Stimulated activated naive CD4-positive, alpha-beta T cell treated with Interleukin-2 at 50 U/mL for 16 hours (primary cell): ENCODE results near the gene LBHD2.
"Not testable (repeated sequence)": the region's sequence is repeated elsewhere in the genome, so short reads cannot be mapped to it uniquely, and the experiment has no call there.

ENCODE experiments used
- DNase-seq: peaks from one replicate; lab custom pipeline; 2025; lab: John Stamatoyannopoulos, UW

Gene LBHD2

GRCh38 chr14:103119527-103119926 lies 35.5 kb downstream of the LBHD2 start:
- not testable (repeated sequence) for DNase-seq

DNA sequence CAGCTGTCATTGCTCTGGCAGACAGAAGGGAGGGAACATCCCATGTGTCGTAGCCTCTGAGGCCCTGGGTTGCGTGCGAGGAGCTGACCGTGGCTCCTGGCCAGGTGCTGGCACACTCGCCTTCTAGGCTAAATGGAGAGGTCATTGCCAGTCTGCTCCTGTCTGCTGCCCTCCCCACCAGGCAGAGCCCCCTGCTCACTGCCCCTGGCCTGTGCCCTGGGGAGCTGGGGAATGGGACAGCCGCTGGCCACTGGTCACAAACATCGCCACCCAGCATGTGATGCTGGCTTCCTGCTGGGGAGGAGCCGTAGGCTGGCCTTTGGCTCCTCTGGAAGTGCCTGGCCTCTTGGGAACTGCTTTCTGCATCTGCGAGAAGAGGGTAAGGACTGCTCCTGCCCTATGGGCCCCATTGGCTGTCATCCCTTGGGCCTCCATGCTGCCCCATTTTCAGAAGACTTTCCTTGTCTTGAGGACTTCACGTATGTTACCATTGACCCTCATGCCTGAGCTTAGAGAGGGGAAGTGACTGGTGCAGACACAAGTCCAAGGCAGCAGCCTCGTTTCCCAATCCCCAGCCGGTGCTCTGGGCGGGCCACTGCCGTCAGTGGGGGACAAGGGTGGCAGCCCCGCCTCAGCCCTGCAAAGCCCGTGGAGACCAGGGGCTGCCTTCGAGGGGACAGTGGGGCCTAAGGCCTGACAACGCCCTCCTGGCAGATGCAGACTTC lies 37.3 kb downstream of the LBHD2 start:
- no peak for DNase-seq

DNA sequence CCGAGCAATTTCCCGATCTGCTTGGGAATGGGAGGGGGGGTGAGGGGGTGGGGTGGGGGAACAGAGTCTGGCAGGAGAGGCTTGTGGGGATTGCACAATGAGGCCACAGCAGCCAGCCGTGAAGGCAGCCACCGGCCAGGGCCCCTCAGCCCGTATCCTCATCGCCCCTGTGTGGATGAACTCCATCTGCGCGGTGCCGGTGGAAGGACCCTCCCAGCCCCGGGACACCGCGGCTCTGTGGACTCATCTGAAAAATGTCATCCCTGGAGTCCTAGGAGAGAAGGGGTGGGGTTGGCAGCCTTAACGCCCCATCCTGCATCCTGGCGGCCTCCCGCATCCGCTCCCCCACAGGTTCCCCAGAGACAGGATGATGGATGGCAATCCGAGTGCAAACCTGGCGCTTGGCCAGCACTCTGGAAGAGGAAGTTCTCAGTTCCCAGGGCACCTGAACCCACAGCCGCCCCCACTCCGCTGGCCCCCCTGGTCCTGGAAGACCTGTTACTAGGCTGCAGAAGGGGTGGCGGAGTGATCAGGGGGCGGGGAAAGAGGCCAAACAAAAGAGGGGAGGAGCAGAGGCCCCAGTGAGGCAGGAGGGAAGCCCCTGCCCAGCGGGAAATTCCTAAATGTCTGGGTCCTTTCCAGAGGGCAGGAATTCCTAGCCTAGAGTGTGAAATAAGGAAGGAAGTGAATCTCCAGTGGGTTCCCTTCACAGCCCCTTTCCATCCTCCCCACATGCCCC lies 38.0 kb downstream of the LBHD2 start:
- DNase-seq = no peak

- no peak for DNase-seq
These were observed 38.6 kb downstream of the LBHD2 start for GRCh38 chr14:103122585-103122946.

DNA sequence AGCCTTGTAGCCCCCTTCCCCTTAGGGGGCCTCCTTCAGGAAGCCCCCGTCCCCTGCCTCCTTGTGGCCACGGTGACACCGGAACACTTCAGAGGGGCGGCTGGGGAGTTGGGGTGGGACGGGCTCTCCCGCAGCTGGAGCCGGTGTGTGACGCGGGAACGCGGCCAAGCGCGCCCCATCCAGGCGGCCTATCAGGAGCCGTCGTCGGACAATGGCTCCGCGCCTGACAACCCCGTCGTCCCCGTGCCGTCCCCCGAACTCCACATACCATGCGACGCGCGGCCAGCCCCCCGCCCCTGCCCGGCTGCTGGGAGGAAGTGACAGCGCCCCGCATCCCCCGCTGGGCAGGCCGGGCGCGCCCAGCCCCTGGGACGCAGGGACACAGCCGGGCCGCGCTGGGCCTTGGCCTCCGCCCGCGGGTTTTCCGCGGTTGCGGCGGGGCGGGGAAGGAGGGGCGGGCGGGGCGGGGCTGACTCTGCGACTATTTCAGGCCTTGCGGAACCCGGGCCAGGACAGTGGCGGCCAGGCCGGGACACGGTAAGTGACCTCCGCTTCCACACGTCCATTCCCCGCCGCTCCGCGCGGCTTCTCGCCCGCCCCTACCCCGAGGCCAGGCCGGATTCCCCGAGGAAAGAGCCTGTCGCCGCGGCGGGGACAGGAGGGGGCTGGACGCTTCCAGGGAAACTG lies 39.1 kb downstream of the LBHD2 start, which contains the start of gene TNFAIP2:
TNFAIP2 (plus strand) TSS at position 515 of the 687 bp plus-strand sequence. CDS start 2,997 bp downstream, outside the sequence.
- no peak for DNase-seq

DNA sequence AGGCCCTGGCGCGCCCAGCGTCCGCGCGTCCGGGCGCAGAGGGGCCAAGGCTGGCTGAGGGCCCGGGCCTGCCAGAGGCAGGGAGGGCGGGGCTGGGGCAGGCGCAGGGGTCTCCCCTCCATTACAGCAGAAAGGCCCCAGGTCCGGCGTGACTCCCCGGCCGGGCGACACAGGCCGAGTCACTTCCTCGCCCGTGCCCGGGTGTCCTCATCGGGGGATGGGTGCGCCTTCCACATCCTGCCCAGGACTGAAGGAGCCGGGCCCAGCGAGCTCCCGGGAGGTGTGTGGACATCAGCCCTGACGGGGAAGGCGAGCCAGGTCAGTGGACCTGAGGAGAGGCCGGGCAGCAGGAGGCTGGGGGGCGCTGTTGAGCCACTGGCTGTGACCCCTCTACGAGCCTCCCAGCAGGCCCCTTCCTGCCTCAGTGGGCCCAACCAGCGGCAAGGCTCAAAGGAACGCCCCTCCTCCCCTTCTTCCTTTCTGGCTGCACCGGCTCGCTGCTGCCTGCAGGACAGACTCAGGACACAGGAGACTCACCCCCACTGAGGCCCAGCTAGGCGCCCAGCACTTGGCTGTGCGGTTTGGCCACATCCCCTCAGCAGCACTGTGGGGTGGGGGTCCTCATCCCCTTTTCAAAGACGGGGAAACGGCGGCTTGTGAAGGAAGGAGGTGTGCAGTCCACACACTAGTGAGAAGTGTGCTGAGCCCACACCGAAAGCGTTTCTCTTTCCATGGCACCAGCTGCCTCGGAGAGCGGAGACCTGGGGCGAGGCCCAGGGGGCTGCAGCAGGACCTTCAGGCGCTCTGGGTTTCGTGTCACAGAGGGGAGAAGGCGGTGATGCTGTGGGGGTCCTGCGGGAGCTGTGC lies 39.9 kb downstream of the LBHD2 start:
- no peak for DNase-seq

- DNase-seq = no peak
These were observed 40.5 kb downstream of the LBHD2 start for GRCh38 chr14:103124501-103125001.

GRCh38 chr14:103125098-103126070 lies 41.4 kb downstream of the LBHD2 start:
- no peak for DNase-seq

GRCh38 chr14:103126088-103126872 lies 42.3 kb downstream of the LBHD2 start:
- DNase-seq = no peak

- no peak for DNase-seq
These were observed 42.9 kb downstream of the LBHD2 start for GRCh38 chr14:103126873-103127304.

- DNase-seq = no peak
These were observed 43.3 kb downstream of the LBHD2 start for GRCh38 chr14:103127356-103127755.

- DNase-seq = no peak
These were observed 44.0 kb downstream of the LBHD2 start for GRCh38 chr14:103127861-103128598.

- no peak for DNase-seq
These were observed 44.8 kb downstream of the LBHD2 start for GRCh38 chr14:103128631-103129300.

- DNase-seq = no peak
These were observed 45.4 kb downstream of the LBHD2 start for GRCh38 chr14:103129301-103130016.

- DNase-seq = no peak
These were observed 46.2 kb downstream of the LBHD2 start for GRCh38 chr14:103130017-103130764.

GRCh38 chr14:103130965-103131364 lies 47.0 kb downstream of the LBHD2 start:
- DNase-seq = no peak

DNA sequence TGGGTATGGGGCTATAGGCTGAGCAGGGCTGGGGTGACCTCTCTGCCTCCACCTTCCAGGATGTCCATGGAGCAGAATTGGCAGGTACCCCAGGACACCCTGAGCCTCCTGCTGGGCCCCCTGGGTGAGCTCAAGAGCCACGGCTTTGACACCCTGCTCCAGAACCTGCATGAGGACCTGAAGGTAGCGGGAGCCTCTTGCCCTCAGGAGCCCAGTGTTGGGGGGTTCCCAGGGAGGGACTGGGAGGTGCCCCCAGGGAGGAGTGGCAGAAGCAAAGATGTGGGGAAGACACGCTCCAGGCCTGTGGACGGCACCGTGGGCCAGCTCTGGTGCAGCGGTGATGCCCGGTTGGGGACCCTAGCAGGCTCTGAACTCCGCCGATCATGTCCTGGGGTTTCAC lies 47.6 kb downstream of the LBHD2 start:
- no peak for DNase-seq
